Activated T-cell treated with anti-CD3 and anti-CD28 coated beads, Interleukin-2, amount 50 U/mL, for 24 hours (primary cell): ENCODE measurements around the gene PWP1.

Experiments
- DNase-seq: peaks from one replicate; pipeline ENCODE4 v3.0.0-alpha.2; 2020
- H3K27ac Mint-ChIP-seq: 2 replicates; pipeline ENCODE4 v1.8.0; 2020; ENCODE audit warnings: mild to moderate bottlenecking, mixed read lengths
- H3K27me3 Mint-ChIP-seq: 2 replicates; pipeline ENCODE4 v1.8.0; 2020; ENCODE audit warnings: mixed read lengths
- H3K36me3 Mint-ChIP-seq: 2 replicates; pipeline ENCODE4 v1.8.0; 2020; ENCODE audit warnings: low read depth, mixed read lengths
- H3K4me1 Mint-ChIP-seq: 2 replicates; pipeline ENCODE4 v1.8.0; 2020; ENCODE audit warnings: low read depth, mixed read lengths
- H3K4me3 Mint-ChIP-seq: 2 replicates; pipeline ENCODE4 v1.8.0; 2020; ENCODE audit warnings: mild to moderate bottlenecking, moderate library complexity, mixed read lengths
- H3K9me3 Mint-ChIP-seq: 2 replicates; pipeline ENCODE4 v1.8.0; 2020; ENCODE audit warnings: mixed read lengths

Gene PWP1

DNA sequence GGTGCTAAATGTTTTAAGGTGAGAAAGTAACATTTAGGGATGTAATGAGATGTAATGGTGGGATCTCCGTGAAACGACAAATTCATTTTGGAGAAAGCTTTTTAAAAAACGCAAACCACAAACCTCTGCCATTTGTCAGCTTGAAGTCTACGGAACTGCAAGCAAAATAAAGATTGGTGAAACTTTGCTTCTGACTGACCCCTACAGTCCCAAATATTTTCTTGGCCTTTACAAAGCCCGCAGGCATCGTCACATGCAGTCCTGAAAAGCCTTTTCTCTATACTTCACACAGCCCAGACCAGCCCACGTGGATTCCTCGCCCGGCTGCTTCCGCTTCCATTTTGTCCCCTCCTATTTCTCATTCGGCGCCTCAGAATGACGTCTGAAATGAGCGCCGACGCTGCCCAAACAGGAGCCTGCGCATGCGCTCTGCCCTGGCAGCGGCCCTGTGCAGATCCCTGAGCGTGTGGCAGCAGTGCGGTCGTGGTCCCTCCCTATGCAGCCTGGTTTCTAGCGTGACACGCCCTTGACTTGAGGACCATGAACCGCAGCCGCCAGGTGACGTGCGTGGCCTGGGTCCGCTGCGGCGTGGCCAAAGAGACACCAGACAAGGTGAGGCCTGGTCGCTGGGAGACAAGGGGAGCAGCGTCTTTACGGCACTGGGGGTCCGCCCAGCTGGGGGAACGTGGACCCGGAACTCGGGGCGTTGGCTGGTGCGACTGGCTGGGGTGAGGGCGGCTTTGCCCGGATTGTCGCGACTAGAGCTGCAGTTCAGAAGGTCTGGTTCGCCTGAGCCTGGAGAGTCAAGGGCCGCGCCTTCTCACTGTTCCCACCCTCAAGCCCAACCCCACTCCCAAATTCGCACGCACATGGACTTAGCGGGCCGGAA lies at the start of gene PWP1:
PWP1 (plus strand) TSS at position 440 of the 889 bp plus-strand sequence; CDS start at position 541, 101 bp downstream.
- Mint-ChIP-seq H3K36me3 (peaks cover 57% of the 10 kb centered on the region), H3K9me3 (no peaks in the 10 kb centered on the region), H3K27ac (peak within 1 kb of the TSS; percentile 97), H3K4me1 (peaks cover 33% of the 10 kb centered on the region), H3K4me3 (peak within 1 kb of the TSS; percentile 90), H3K27me3 (no peaks in the 10 kb centered on the region)
- DNase-seq: peak; percentile 96

DNA sequence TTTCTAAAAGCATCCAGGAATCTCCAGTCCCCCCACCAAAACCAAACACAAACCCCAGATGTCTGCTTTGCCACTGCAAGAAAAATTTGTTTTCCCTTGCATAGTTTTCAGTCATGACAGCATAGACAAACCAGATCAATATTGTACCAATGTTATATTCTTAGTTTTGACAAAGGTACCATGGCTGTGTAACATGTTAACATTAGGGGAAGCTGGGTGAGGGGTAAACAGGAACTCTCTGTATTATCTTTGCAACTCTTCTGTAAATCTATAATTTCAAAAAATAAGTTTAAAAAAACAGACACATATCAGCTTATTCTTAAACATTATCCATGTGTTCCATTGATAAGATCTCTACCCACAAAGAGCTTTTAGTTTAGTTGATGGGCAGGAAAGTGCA lies 44.4 kb upstream of the PWP1 start:
- peaks cover 54% of the 10 kb centered on the region for H3K36me3 Mint-ChIP-seq
- H3K4me3 Mint-ChIP-seq: no peak overlapping the region

DNA sequence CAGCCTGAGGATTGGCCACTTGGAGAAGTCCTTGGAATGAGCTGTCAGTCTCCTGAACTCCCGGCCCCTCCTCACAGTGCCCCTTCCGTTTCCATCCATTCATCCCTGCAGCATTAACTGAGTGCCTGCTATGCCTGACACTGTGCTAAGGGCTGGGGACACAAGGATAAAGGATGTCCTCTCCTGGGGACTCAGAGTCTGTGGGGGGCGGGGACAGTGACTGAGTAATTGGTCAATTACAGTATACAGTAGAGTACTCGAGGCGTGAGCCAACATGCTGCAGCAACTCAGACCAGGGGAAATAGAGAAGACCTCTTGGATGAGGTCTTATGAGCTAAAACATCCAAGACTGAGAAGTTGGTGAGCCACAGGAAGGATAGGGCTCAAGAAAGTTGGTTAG lies 43.4 kb upstream of the PWP1 start:
- no peaks in the 10 kb centered on the region for H3K4me1 Mint-ChIP-seq
- peaks cover 54% of the 10 kb centered on the region for H3K36me3 Mint-ChIP-seq
- H3K27ac Mint-ChIP-seq: no peak overlapping the region
- no peaks in the 10 kb centered on the region for H3K27me3 Mint-ChIP-seq
- H3K9me3 Mint-ChIP-seq: no peaks in the 10 kb centered on the region
- DNase-seq: no peak
- H3K4me3 Mint-ChIP-seq: no peak overlapping the region

More for the DNA sequence above, 44.4 kb upstream of the PWP1 start:
- Mint-ChIP-seq H3K27ac (no peak overlapping the region), H3K4me1 (no peaks in the 10 kb centered on the region), H3K27me3 (no peaks in the 10 kb centered on the region), H3K9me3 (no peaks in the 10 kb centered on the region)
- DNase-seq: no peak

DNA sequence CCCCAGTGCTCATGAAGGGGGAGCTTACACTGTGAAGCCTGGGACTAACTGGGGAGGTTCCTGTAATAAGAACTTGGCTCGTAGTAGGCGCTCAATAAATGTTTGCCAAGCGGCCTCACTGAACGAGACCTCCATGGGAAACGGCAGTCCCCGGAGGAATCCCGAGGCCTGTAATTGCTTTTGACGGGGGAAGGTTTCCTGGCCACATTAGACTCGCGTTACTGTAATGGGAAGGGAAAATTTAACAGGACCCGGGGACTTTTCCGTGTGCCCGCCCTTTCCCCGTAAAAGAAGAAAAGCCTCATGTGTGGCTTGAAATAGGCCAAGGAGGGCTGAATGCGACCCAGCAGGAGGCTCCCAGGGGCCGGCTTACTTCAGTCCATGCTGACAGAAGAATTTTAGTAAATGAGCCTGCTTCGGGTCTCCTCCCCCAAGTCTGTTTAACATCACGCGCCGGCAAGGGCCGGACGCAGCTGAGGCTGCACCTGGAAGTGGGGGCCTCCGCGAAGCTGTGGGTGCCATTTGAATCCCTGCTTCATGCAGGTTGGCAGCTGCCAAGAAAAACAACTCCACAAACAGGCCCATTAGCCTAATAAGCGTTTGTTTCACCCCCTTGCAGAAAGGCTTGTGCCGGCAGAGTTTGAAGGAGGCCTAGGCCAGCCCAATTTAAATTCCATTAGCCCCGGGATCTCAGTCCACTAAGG lies 39.8 kb upstream of the PWP1 start:
- Mint-ChIP-seq H3K27me3 (no peaks in the 10 kb centered on the region), H3K4me1 (no peaks in the 10 kb centered on the region), H3K9me3 (no peaks in the 10 kb centered on the region), H3K27ac (no peak overlapping the region), H3K4me3 (no peak overlapping the region), H3K36me3 (peaks cover 33% of the 10 kb centered on the region)
- DNase-seq: no peak

DNA sequence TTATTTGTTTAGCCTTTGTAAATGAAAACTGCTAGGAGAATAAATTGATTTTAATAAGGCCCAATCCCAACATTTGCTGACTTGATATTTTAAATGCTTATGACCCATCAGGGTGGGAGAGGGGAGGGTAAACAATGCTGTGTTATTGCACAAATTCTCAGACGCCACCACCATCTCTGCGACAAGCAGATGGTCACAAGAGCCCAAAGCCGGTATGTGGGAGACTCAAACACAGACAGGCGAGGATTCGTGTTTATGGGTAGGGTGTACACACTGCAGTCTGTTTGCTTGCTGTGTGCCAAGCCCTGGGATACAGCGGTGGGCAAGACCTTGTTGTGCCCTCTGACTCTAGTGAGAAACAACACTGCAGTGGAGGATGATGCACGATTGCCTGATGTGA lies 39.2 kb upstream of the PWP1 start:
- no peaks in the 10 kb centered on the region for H3K9me3 Mint-ChIP-seq
- H3K27ac Mint-ChIP-seq: no peak overlapping the region
- no peaks in the 10 kb centered on the region for H3K27me3 Mint-ChIP-seq
- H3K4me3 Mint-ChIP-seq: no peak overlapping the region
- no peaks in the 10 kb centered on the region for H3K4me1 Mint-ChIP-seq
- H3K36me3 Mint-ChIP-seq: peaks cover 31% of the 10 kb centered on the region
- no peak for DNase-seq

DNA sequence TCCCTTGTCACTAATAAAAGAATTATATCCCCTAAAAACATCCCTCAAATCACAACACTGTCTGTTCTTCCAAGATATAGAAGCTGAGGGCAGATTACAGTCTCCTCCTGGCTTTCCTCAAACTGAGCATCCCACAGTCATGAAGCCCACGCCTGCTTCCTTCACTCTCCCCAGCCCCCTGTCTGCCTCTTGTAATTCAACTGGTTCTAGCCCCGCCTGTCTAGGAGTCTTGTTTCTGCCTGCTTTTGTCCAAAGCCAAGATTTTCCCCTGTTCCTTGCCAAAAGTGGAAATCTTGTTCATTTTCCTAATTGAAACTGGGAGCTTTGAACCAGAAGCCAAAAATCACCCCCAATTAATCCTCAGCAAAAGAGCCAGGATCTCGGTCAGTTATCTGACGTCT lies 35.9 kb upstream of the PWP1 start:
- H3K36me3 Mint-ChIP-seq: peaks cover 19% of the 10 kb centered on the region
- no peaks in the 10 kb centered on the region for H3K9me3 Mint-ChIP-seq
- H3K27me3 Mint-ChIP-seq: no peaks in the 10 kb centered on the region
- no peaks in the 10 kb centered on the region for H3K4me1 Mint-ChIP-seq
- DNase-seq: no peak
- H3K27ac Mint-ChIP-seq: no peak overlapping the region
- no peak overlapping the region for H3K4me3 Mint-ChIP-seq

DNA sequence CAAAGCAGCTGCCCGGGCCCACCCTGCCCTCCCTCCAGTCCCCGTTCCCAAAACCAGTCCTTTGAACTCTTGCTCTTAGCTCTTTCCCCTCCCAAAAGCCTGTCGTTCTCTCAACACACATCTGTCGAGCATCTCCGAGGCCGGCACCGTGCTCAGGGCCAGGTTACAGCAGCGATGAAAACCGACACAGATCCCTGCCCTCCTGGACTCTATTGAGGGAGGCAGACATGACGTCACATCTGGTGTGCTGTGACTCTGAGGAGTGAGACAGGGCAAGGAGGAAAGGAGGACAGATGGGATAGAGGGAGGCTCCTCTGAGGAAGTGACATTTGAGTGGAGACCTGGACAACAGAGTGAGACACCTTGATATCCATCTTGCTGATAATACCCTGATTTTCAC lies 34.6 kb upstream of the PWP1 start:
- H3K4me1 Mint-ChIP-seq: no peaks in the 10 kb centered on the region
- no peak overlapping the region for H3K27ac Mint-ChIP-seq
- no peak overlapping the region for H3K4me3 Mint-ChIP-seq
- H3K9me3 Mint-ChIP-seq: no peaks in the 10 kb centered on the region
- no peaks in the 10 kb centered on the region for H3K27me3 Mint-ChIP-seq
- DNase-seq: no peak
- peaks cover 13% of the 10 kb centered on the region for H3K36me3 Mint-ChIP-seq

DNA sequence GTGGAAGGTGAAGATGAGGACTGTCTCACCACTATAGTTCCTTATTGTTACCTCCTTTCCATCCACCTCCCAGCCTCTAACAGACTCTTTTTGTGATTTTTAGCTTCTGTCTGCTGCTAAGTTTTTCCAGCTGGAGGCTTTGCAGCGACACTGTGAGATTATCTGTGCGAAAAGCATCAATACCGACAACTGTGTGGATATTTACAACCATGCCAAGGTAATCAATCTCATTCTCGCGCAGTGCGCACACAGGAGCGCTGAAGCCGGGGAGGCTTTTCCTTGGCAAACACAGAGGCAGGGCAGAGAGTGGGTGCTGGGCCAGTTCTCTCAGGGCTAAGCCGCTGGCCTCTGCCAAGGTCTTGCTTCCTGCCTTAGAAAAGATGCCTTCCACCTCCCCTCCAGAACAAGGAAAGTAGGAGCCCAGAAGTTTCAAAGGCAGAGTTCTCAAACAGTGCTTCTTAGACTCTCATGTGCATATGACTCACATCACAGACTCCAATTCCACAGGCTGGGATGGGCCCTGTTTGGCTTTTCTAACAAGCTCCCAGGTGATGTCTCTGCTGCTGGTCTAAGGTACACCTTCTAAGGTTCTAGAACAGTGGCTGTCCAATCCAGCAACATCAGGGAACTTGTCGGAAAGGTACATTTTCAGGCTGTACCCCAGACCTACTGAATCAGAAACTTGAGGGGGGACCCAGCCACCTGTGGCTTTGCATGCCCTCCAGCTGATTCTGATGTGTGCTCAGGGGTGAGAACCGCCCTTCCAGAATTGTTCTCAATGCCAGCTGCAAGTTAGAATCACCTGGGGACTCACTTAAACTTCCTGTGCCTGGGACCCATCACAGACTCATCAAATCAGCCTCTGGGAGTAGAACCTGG lies 33.8 kb upstream of the PWP1 start:
- H3K4me3 Mint-ChIP-seq: no peak overlapping the region
- peaks cover 11% of the 10 kb centered on the region for H3K36me3 Mint-ChIP-seq
- no peaks in the 10 kb centered on the region for H3K27me3 Mint-ChIP-seq
- no peaks in the 10 kb centered on the region for H3K9me3 Mint-ChIP-seq
- no peak for DNase-seq
- H3K4me1 Mint-ChIP-seq: no peaks in the 10 kb centered on the region
- no peak overlapping the region for H3K27ac Mint-ChIP-seq

DNA sequence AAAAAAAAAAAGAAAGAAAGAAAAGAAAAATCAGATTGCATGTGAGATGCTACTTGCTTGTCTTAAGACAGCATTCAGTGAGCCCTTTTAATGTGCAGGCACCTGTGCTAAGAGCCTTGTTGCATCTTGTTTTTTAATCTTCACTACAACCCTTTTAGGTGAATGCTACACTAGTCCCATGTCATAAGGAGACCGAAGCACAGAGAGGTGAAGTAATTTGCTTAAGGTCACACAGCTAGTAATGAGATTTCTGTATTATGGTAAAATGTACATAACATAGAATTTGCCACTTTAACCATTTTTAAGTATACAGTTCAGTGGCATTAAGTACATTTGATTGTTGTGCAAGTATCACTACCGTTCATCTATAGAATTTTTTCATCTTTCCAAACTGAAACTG lies 32.1 kb upstream of the PWP1 start:
- Mint-ChIP-seq H3K27me3 (no peaks in the 10 kb centered on the region), H3K9me3 (no peaks in the 10 kb centered on the region), H3K4me1 (no peaks in the 10 kb centered on the region), H3K4me3 (no peak overlapping the region), H3K27ac (no peak overlapping the region), H3K36me3 (peaks cover 21% of the 10 kb centered on the region)
- DNase-seq: no peak

DNA sequence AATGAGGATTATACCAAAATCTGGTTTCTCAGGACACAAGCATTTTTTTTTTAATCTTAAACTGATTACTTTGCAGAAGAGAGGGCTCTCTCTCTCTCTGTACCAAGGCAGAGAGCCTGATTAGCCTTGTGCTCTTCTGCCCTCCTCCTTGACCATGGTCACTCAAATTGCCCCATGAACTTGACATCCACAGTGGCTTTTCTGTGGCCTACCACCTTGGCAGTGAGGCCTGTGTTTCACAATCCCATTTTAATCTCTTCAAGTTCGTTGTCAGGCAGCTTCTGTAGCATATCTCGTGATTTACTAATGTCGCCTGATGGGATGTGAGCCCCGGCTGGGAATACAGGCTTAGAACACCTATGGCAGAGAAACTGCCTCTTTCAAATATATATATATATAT lies 30.7 kb upstream of the PWP1 start:
- H3K4me1 Mint-ChIP-seq: no peaks in the 10 kb centered on the region
- no peak overlapping the region for H3K27ac Mint-ChIP-seq
- no peak overlapping the region for H3K4me3 Mint-ChIP-seq
- H3K9me3 Mint-ChIP-seq: no peaks in the 10 kb centered on the region
- no peaks in the 10 kb centered on the region for H3K27me3 Mint-ChIP-seq
- DNase-seq: no peak
- H3K36me3 Mint-ChIP-seq: peaks cover 27% of the 10 kb centered on the region

DNA sequence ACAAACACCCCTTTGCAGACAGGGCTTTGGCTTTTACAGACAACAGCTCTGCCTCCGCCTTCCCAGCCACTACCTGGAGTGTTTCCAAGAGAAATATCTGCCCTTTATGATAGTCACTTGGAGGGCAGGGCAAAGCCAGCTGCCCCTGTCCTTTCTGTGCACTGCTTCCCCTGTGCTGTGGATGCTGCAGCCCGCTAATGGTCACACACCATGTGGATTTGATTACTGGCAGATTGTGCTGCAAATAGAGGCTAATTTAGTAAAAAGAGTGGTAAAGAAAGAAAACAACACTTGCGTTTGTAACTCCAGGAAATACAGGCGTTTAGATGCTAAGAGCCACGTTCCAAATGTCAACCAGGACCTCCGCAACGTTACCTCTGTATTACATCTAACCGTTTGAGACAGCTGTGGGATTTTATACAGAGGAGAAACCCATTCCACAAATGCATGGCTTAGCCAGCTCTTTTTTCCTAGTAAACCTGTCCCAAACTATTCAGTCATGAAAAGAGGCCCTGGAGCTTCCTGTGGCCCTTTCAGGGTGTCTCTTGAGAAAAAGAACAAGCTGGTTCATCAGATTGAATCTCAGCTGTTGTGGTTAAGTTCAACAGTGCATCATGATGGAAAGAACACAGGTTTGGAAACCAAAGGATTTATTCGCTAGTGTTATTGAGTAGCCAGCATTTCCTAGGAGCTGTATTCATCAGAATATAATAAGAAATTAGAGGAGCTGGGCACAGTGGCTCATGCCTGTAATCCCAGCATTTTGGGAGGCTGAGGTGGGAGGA lies 30.1 kb upstream of the PWP1 start:
- no peaks in the 10 kb centered on the region for H3K27me3 Mint-ChIP-seq
- H3K27ac Mint-ChIP-seq: no peak overlapping the region
- no peaks in the 10 kb centered on the region for H3K9me3 Mint-ChIP-seq
- H3K4me3 Mint-ChIP-seq: no peak overlapping the region
- peaks cover 27% of the 10 kb centered on the region for H3K36me3 Mint-ChIP-seq
- H3K4me1 Mint-ChIP-seq: no peaks in the 10 kb centered on the region
- DNase-seq: no peak

DNA sequence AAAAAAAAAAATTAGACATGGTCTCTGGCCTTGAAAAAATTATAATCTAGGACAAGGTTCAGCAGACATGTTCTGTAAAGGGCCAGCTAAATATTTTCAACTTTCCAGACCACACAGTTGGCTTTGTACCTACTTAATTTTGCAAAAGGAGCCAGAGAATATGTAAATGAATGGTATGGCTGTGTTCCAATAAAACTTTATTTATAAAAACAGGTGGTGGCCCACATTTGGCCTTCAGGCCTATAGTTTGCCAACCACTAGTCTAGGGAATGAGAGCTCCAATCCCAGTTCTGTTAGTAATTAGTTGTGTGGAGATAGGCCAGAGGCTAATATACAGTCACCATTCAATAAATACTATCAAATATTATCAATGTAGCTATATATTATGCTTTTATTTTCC lies 29.3 kb upstream of the PWP1 start:
- no peaks in the 10 kb centered on the region for H3K27me3 Mint-ChIP-seq
- H3K4me3 Mint-ChIP-seq: no peak overlapping the region
- no peaks in the 10 kb centered on the region for H3K4me1 Mint-ChIP-seq
- H3K36me3 Mint-ChIP-seq: peaks cover 26% of the 10 kb centered on the region
- no peaks in the 10 kb centered on the region for H3K9me3 Mint-ChIP-seq
- H3K27ac Mint-ChIP-seq: no peak overlapping the region
- DNase-seq: no peak

DNA sequence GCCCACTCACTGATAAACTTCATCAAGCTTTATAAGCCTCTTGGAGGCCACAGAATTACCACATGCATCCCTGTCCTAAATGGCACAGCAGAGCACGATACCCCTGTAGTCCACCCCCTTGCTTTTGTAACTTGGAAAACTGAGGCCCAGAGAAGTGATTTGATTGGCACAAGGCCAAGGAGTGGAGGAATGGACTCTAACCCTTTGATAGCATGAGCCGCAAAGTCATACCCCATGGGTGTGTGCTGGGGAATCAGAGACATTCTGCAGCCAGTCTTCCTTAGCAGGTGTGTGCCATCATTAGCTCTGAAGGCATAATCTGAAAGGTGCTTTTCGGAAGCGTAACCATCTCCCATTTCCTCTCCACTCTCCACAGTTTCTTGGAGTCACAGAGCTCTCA lies 28.5 kb upstream of the PWP1 start:
- no peaks in the 10 kb centered on the region for H3K27me3 Mint-ChIP-seq
- H3K4me1 Mint-ChIP-seq: peaks cover 5% of the 10 kb centered on the region
- no peak overlapping the region for H3K27ac Mint-ChIP-seq
- H3K4me3 Mint-ChIP-seq: no peak overlapping the region
- H3K36me3 Mint-ChIP-seq: peaks cover 21% of the 10 kb centered on the region
- DNase-seq: no peak
- H3K9me3 Mint-ChIP-seq: no peaks in the 10 kb centered on the region

DNA sequence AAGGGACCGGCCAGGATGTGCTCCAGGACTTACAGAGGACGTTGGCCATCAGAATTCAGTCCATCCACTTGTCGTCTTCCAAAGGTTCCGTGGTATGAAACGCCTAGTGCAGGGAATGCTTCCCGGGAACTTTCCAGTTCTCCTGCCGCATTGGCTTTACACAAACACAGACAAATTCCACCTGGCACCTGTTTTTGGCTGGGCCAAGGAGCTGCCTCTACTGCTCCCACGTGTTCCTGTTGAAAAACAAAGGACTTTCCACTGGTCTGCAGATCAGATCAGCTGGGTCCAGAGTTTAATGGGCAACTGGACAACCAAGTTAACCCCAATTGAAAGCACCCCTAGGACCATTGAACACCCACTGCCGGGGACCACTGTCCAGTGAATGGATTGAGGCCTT lies 28.0 kb upstream of the PWP1 start:
- H3K27me3 Mint-ChIP-seq: no peaks in the 10 kb centered on the region
- H3K4me1 Mint-ChIP-seq: peaks cover 9% of the 10 kb centered on the region
- H3K9me3 Mint-ChIP-seq: no peaks in the 10 kb centered on the region
- no peak overlapping the region for H3K4me3 Mint-ChIP-seq
- H3K27ac Mint-ChIP-seq: no peak overlapping the region
- DNase-seq: no peak
- peaks cover 21% of the 10 kb centered on the region for H3K36me3 Mint-ChIP-seq
